Endothelial cell (in vitro differentiated cells): ENCODE results near the gene SPATA17. TPM values are rescaled to one million over a fixed set of nuclear protein-coding genes. Genes with fewer than 3 reads are reported as not detected.

Experiments used
- DNase-seq: peaks from one replicate; pipeline ENCODE4 v3.0.0; 2021; ENCODE audit warnings: low spot score
- H3K27ac Mint-ChIP-seq: one replicate; pipeline ENCODE4 v1.8.0; 2021; ENCODE audit warnings: mixed read lengths, inconsistent platforms; ENCODE audit not compliant: unreplicated experiment
- H3K27me3 Mint-ChIP-seq: one replicate; pipeline ENCODE4 v1.8.0; 2021; ENCODE audit warnings: mild to moderate bottlenecking, moderate library complexity, mixed read lengths, inconsistent platforms; ENCODE audit not compliant: unreplicated experiment
- H3K36me3 Mint-ChIP-seq: one replicate; pipeline ENCODE4 v1.8.0; 2021; ENCODE audit warnings: mild to moderate bottlenecking, low read depth, mixed read lengths, inconsistent platforms; ENCODE audit not compliant: unreplicated experiment
- H3K4me1 Mint-ChIP-seq: one replicate; pipeline ENCODE4 v1.8.0; 2021; ENCODE audit warnings: mild to moderate bottlenecking, mixed read lengths, inconsistent platforms; ENCODE audit not compliant: unreplicated experiment
- H3K4me3 Mint-ChIP-seq: one replicate; pipeline ENCODE4 v1.8.0; 2021; ENCODE audit warnings: mild to moderate bottlenecking, mixed read lengths, inconsistent platforms; ENCODE audit not compliant: unreplicated experiment
- H3K9me3 Mint-ChIP-seq: one replicate; pipeline ENCODE4 v1.8.0; 2021; ENCODE audit warnings: mixed read lengths, inconsistent platforms; ENCODE audit not compliant: unreplicated experiment
- total RNA-seq: library from RNA; stranded (reverse); fragmentation: NEBNext Ultra II Directional; extraction: Animal tissue kit (Norgen Biotek cat#: 25700); gene quantifications from one replicate; pipeline ENCODE4 v1.2.1, GENCODE V29; 2021; ENCODE audit not compliant: unreplicated experiment
- TF ChIP-seq, protein P1 (sequence below): fragments of 200-600 bp; sonication (generic); IDR thresholded peaks from one replicate; pipeline ENCODE4 v1.5.0; 2021; ENCODE audit warnings: antibody characterized with exemption; ENCODE audit not compliant: unreplicated experiment

The SPATA17 gene
- total RNA-seq, 1 donor from 2014 or later, result 0.36 TPM

DNA sequence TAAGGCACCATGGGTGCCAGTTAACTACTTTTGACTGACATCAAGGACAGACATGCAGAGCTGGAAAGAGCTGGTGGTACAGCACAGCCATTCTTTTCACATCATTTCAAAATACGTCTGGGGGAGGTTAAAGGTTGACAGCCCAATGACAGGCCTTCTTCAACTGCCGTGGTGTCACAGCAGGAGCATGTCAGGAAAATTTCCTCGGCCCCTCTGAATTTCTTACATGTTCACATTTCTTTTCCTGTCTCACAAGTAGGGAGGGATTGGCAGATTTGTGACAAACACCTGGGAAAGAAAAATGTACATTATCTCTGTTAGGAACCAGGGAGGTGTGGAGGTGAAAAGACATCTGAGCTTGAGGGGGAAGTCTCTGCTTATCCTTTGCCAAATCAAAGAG lies 279.1 kb downstream of the SPATA17 start:
- H3K27me3 Mint-ChIP-seq, result no peaks in the 10 kb centered on the region
- TF ChIP-seq, protein P1, sequence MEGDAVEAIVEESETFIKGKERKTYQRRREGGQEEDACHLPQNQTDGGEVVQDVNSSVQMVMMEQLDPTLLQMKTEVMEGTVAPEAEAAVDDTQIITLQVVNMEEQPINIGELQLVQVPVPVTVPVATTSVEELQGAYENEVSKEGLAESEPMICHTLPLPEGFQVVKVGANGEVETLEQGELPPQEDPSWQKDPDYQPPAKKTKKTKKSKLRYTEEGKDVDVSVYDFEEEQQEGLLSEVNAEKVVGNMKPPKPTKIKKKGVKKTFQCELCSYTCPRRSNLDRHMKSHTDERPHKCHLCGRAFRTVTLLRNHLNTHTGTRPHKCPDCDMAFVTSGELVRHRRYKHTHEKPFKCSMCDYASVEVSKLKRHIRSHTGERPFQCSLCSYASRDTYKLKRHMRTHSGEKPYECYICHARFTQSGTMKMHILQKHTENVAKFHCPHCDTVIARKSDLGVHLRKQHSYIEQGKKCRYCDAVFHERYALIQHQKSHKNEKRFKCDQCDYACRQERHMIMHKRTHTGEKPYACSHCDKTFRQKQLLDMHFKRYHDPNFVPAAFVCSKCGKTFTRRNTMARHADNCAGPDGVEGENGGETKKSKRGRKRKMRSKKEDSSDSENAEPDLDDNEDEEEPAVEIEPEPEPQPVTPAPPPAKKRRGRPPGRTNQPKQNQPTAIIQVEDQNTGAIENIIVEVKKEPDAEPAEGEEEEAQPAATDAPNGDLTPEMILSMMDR, result no peak
- H3K4me3 Mint-ChIP-seq, result no peak overlapping the region
- H3K36me3 Mint-ChIP-seq, result no peaks in the 10 kb centered on the region
- no peak overlapping the region for H3K27ac Mint-ChIP-seq
- H3K4me1 Mint-ChIP-seq, result peaks cover 2% of the 10 kb centered on the region
- no peak for DNase-seq
- H3K9me3 Mint-ChIP-seq, result no peaks in the 10 kb centered on the region

DNA sequence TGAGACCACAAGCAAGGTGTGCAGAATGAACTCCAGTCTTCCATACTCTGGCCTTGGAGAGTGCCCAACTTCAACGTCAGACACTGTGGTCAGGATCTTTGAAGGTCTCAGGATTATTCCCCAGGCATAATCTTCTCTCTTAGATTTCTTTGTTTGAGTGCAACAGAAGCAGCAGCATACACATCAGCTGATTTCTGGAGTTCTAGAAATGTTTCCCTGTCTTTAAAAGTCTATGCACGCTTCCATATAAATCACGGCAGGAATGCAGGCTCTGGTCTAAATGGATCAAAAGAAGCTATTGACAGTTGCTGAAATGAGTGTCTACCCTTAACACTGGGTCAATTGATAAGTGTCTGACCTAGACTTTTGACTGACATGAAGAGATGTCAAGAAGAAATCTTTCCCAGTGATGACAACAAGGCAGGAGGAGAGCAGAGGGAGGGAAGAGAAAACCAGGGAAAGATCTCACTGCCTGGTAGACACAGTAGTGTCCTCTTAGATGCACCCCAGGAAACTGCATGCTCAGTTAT lies 279.7 kb downstream of the SPATA17 start:
- TF ChIP-seq, protein P1, result no peak
- no peak overlapping the region for H3K27ac Mint-ChIP-seq
- peaks cover 2% of the 10 kb centered on the region for H3K4me1 Mint-ChIP-seq
- H3K27me3 Mint-ChIP-seq, result no peaks in the 10 kb centered on the region
- H3K36me3 Mint-ChIP-seq, result no peaks in the 10 kb centered on the region
- no peak overlapping the region for H3K4me3 Mint-ChIP-seq
- no peaks in the 10 kb centered on the region for H3K9me3 Mint-ChIP-seq
- no peak for DNase-seq

DNA sequence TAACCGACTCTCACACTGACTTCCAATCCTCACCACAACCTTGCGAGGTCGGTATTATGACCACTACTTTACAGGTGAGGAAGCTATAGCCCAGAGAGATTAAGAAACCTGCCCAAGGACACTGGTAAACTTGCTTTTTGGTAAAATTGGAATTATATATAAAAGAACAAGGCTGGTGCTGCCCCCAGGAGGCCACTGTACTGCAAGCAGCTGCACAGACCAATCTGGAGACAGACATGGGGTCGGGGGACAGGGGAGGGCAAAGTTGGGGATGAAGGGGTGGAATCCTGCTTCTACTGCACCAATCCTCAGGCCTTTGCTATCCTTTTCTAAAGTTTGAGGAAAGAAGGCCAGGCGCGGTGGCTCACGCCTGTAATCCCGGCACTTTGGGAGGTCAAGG lies 280.8 kb downstream of the SPATA17 start:
- Mint-ChIP-seq H3K4me1 (peaks cover 2% of the 10 kb centered on the region), H3K27me3 (no peaks in the 10 kb centered on the region), H3K4me3 (no peak overlapping the region), H3K9me3 (no peaks in the 10 kb centered on the region), H3K27ac (no peak overlapping the region), H3K36me3 (no peaks in the 10 kb centered on the region)
- TF ChIP-seq, protein P1, result no peak
- no peak for DNase-seq

DNA sequence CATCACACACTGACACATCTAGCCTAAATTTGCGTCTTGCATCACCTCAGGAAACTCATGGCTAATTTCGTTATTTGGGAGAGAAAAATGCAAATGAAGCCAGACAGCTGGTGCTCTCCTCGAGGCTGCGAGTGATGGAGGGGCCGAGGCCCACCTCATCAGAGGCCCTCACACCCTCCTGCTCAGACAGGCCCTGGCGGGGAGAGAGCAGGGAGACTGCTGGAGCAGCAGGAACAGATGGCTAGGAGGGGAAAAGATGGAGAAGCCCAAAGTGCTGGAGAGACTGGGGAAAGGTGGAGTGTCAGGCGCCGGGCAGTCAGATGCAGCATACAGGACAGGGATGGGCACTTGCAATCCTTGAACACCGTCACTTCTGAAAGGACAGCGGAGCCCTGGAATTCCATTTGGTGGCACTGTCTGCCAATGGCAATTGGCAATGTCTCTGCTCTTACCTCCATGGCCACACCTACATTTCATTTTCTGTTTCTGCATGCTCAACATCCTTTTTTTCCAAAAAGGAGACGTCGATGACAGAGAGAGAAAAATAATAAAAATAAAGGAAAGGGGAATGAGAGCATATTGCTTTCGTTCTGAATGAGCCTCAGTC lies 286.2 kb downstream of the SPATA17 start:
- Mint-ChIP-seq H3K27me3 (peaks cover 2% of the 10 kb centered on the region), H3K4me1 (peaks cover 2% of the 10 kb centered on the region), H3K9me3 (no peaks in the 10 kb centered on the region), H3K27ac (no peak overlapping the region), H3K4me3 (no peak overlapping the region), H3K36me3 (no peaks in the 10 kb centered on the region)
- no peak for DNase-seq
- TF ChIP-seq, protein P1, result no peak

DNA sequence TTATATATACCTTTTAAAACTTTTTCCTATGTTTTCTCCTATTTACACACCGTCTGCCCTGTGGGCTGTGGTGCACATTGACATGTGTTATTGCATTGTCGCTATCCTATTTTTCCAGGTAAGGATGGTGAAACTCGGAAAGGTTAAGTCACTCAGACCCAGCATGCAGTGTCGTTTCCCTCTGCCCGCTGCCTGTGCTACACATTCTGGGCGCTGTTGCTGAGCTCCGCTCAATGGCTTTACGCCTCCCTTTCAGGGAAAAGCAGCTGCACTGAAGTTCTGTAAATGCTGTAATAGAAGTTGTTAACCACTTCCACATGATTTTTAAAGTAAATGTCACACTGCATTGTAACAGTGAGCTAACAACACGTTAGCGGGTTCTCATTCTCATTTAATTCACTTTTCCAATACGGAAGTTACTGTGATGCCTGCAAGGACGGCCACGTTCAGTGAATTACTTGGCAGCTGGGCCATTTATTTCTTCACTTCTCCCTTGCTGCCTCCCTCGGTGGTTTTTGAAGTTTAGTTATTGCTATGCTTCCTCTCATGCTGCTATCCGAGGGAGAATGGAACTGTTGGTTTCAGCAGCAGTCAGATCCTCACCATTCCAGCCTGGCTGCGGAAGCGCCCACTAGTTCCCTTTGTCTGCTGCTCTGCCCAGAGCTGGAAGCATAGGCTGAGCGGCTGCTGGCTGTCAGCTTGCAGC lies 288.7 kb downstream of the SPATA17 start:
- no peak for DNase-seq
- no peak overlapping the region for H3K27ac Mint-ChIP-seq
- H3K4me3 Mint-ChIP-seq, result no peak overlapping the region
- H3K4me1 Mint-ChIP-seq, result no peaks in the 10 kb centered on the region
- H3K9me3 Mint-ChIP-seq, result no peaks in the 10 kb centered on the region
- no peaks in the 10 kb centered on the region for H3K36me3 Mint-ChIP-seq
- peaks cover 2% of the 10 kb centered on the region for H3K27me3 Mint-ChIP-seq
- TF ChIP-seq, protein P1, result no peak
